ENCODE results near the gene GAST. TPM values are rescaled to one million over a fixed set of nuclear protein-coding genes. Genes with fewer than 3 reads are reported as not detected.
A peak's percentile ranks its signal among the peaks of the same experiment; 100 is the strongest.

GAST gene
- total and polyA plus RNA-seq, 2 of the 13 experiments (the other 11 are each of a cell fraction or from before 2014, with no cell fraction given): 0.32 to 0.42 TPM

DNA sequence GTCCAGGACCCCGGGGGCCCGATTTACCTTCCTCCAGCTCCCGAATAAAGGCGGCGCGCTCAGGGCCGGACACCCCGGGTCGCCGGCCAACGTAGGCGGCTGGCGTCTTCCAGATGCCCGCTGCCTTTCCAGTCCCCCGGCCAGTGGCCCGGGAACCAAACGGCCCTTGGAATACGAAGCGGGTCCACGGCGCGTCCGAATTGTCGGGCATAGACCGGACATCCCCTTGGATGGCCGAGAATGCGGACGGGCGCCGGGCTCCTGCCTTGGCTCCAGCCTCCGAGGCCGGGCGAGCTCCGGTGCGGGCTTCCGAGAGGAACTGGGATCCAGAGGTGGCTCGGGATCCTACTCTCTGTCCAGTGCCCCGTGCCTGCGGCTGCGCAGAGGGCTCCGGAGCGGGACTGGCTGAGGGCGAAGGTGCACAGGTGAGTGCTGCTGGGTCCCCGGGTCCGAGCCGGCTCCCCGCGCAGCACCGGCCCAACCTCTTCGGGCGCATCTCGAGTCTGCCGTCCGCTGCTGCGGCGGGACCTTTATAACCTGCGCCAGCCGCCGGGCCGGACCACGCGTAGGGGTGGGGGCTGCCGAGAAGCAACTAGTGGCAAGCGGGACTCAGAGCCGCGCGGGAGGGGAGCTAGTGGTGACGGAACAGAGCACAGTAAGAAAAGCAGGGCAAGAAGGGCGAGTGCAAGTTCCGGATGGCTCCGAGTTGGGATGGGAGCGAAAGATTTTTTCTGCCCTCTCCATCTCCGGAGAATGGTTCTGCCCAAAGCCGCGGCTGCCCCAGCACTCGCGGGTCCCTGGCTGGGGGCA is 22.2 kb downstream of the GAST start, which contains the start of gene HAP1 (continued):
- no peak for TF ChIP-seq ZBTB8A (CRISPR knock-in tag; IDR thresholded peaks at IDR 0.05; ENCODE audit: borderline replicate concordance, low read depth)
- TF ChIP-seq ELF3 (CRISPR knock-in tag; IDR thresholded peaks at IDR 0.05): no peak
- no peak for TF ChIP-seq FOSL2 (CRISPR knock-in tag; IDR thresholded peaks at IDR 0.05)
- TF ChIP-seq ZNF557 (CRISPR knock-in tag; IDR thresholded peaks at IDR 0.05): no peak
- no peak for TF ChIP-seq ZNF562 (CRISPR knock-in tag; IDR thresholded peaks at IDR 0.05; ENCODE audit: borderline replicate concordance)
- no peak for TF ChIP-seq ZSCAN29 (CRISPR knock-in tag; conservative IDR thresholded peaks at IDR 0.05)
- TF ChIP-seq TBP (CRISPR knock-in tag; IDR thresholded peaks at IDR 0.05): no peak
- TF ChIP-seq CCAR2 (optimal IDR thresholded peaks at IDR 0.05; ENCODE audit: low read depth, low read length): no peak
- peak; percentile 28; the same call in 1 of the 2 replicates for TF ChIP-seq ZNF737 (CRISPR knock-in tag; IDR thresholded peaks at IDR 0.05; ENCODE audit: borderline replicate concordance)
- no peak for TF ChIP-seq SMARCE1 (IDR thresholded peaks at IDR 0.05; ENCODE audit: borderline replicate concordance)
- TF ChIP-seq, protein P1, sequence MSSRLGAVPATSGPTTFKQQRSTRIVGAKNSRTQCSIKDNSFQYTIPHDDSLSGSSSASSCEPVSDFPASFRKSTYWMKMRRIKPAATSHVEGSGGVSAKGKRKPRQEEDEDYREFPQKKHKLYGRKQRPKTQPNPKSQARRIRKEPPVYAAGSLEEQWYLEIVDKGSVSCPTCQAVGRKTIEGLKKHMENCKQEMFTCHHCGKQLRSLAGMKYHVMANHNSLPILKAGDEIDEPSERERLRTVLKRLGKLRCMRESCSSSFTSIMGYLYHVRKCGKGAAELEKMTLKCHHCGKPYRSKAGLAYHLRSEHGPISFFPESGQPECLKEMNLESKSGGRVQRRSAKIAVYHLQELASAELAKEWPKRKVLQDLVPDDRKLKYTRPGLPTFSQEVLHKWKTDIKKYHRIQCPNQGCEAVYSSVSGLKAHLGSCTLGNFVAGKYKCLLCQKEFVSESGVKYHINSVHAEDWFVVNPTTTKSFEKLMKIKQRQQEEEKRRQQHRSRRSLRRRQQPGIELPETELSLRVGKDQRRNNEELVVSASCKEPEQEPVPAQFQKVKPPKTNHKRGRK (CRISPR knock-in tag; IDR thresholded peaks at IDR 0.05): no peak
- no peak for TF ChIP-seq ZNF891 (CRISPR knock-in tag; IDR thresholded peaks at IDR 0.05)

DNA sequence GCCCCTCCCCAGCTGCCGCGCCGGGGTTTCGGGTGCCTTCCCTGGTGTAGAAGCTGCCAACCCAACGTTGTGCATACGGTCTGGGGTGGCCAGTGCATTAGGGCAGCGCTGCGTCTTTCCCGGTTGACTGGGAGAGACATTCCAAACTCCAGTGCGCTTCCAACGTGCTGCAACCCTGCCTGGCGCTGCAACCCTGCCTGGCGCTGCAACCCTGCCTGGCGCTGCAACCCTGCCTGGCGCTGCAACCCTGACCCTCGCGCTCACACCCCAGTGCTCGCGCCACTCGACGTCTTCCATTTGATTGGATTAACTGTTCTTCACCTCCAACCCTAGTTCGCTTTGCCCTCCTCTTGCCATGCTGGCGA is 22.8 kb downstream of the GAST start:
- H3K4me1 ChIP-seq (ENCODE audit: insufficient read depth, low read length): peaks cover 32% of the 10 kb centered on the region
- no peaks in the 10 kb centered on the region for H3K79me2 ChIP-seq (ENCODE audit: insufficient read depth, low read length)
- peak overlapping the region; percentile 76 for H3K4me2 ChIP-seq (ENCODE audit: low read depth, low read length)
- BruUV-seq (replicated peaks): no TSS peak
- ChIA-PET POLR2A (interaction anchor here (1.3 to 1.9 kb wide), 3 partner anchors 43 to 66 kb away, joined by 4 to 6 read pairs (median 6); partner anchors contain the start of gene JUP), CTCF (ENCODE audit: low intra/inter-chr PET ratio, low total read pairs) (no interaction called here)
- intact Hi-C loops (cut with micrococcal nuclease; ENCODE audit: unreplicated experiment) (no loop called here), in situ Hi-C loops (cut with HindIII; ENCODE audit: extremely low pct_ligation_motif_present, low pct_unique_long_range_greater_than_20kb) (loop anchor here (5.0 kb wide), 2 partner anchors 67 to 222 kb away; no protein-coding TSS in a partner anchor)
- no peaks in the 10 kb centered on the region for H3K9me3 ChIP-seq (ENCODE audit: low read length)
- no peak for FAIRE-seq
- WGBS (ENCODE audit: low lambda C conversion rate): 7% methylated on average over 21 of the region's 23 CpGs
- peak; percentile 27 for ATAC-seq
- H3K9ac ChIP-seq (ENCODE audit: insufficient read depth, low read depth, low read length): no peak overlapping the region
- no peak for DNase-seq (ENCODE audit: low spot score)
- no peaks in the 10 kb centered on the region for H4K20me1 ChIP-seq (ENCODE audit: insufficient read depth, low read length)
- H3K27ac ChIP-seq (ENCODE audit: extremely low read length, insufficient read depth, low read length): no peak overlapping the region
- H2AFZ ChIP-seq (ENCODE audit: low read length): no peak overlapping the region
- H3K27me3 ChIP-seq (ENCODE audit: control insufficient read depth in 1 of 2, insufficient read depth in 2 of 2, low read length in 2 of 2): peaks cover 25 to 76% of the 10 kb centered on the region in 2 experiments
- H3K4me3 ChIP-seq (replicated peaks in 1 of 3; ENCODE audit: insufficient read depth in 1 of 3, low read depth in 2 of 3, low read length in 3 of 3): peak overlapping the region; percentile 48 to 72 (median 58)
- H3K36me3 ChIP-seq (replicated peaks in 1 of 2; ENCODE audit: control insufficient read depth in 1 of 2, insufficient read depth in 2 of 2, low read length in 2 of 2): no peaks in the 10 kb centered on the region
- TF ChIP-seq HMGA1 (CRISPR knock-in tag; conservative IDR thresholded peaks at IDR 0.05) (no peak), HNRNPL (IDR thresholded peaks at IDR 0.05; ENCODE audit: low read depth, low read length) (no peak), TSC22D2 (CRISPR knock-in tag; IDR thresholded peaks at IDR 0.05; ENCODE audit: borderline replicate concordance) (no peak)
- TF ChIP-seq, protein P2, sequence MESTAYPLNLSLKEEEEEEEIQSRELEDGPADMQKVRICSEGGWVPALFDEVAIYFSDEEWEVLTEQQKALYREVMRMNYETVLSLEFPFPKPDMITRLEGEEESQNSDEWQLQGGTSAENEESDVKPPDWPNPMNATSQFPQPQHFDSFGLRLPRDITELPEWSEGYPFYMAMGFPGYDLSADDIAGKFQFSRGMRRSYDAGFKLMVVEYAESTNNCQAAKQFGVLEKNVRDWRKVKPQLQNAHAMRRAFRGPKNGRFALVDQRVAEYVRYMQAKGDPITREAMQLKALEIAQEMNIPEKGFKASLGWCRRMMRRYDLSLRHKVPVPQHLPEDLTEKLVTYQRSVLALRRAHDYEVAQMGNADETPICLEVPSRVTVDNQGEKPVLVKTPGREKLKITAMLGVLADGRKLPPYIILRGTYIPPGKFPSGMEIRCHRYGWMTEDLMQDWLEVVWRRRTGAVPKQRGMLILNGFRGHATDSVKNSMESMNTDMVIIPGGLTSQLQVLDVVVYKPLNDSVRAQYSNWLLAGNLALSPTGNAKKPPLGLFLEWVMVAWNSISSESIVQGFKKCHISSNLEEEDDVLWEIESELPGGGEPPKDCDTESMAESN (CRISPR knock-in tag; conservative IDR thresholded peaks at IDR 0.05): 0 out of 2 replicates have a peak, but pooled peaks have one; percentile 9
- TF ChIP-seq, protein P3, sequence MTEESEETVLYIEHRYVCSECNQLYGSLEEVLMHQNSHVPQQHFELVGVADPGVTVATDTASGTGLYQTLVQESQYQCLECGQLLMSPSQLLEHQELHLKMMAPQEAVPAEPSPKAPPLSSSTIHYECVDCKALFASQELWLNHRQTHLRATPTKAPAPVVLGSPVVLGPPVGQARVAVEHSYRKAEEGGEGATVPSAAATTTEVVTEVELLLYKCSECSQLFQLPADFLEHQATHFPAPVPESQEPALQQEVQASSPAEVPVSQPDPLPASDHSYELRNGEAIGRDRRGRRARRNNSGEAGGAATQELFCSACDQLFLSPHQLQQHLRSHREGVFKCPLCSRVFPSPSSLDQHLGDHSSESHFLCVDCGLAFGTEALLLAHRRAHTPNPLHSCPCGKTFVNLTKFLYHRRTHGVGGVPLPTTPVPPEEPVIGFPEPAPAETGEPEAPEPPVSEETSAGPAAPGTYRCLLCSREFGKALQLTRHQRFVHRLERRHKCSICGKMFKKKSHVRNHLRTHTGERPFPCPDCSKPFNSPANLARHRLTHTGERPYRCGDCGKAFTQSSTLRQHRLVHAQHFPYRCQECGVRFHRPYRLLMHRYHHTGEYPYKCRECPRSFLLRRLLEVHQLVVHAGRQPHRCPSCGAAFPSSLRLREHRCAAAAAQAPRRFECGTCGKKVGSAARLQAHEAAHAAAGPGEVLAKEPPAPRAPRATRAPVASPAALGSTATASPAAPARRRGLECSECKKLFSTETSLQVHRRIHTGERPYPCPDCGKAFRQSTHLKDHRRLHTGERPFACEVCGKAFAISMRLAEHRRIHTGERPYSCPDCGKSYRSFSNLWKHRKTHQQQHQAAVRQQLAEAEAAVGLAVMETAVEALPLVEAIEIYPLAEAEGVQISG (CRISPR knock-in tag; IDR thresholded peaks at IDR 0.05): no peak

All from HepG2 (cell line).